Measurements from ENCODE around the gene LGI1. TPM values are rescaled to one million over a fixed set of nuclear protein-coding genes. Genes with fewer than 3 reads are reported as not detected.

The LGI1 gene
- total RNA-seq, 6 donors from 2014 or later: not detected

- ATAC-seq (ENCODE audit: low FRiP score in 2 of 2) (no peak), DNase-seq (no peak)
- no peak for TF ChIP-seq CTCF (IDR thresholded peaks at IDR 0.05)
- TF ChIP-seq POLR2AphosphoS5 (IDR thresholded peaks at IDR 0.05): no peak
- TF ChIP-seq EP300 (IDR thresholded peaks at IDR 0.05): no peak
- TF ChIP-seq POLR2A (IDR thresholded peaks at IDR 0.05): no peak
- H3K27me3 ChIP-seq: no peaks in the 10 kb centered on the region
- H3K9me3 ChIP-seq: no peaks in the 10 kb centered on the region
- WGBS, 2 donors: 57 to 76% methylated on average over 4 of the region's 4 CpGs
- no peak overlapping the region for H3K27ac ChIP-seq
- no peaks in the 10 kb centered on the region for H3K36me3 ChIP-seq
- no peak overlapping the region for H3K4me3 ChIP-seq
- H3K4me1 ChIP-seq: peaks cover 0 to 7% (median 2%) of the 10 kb centered on the region in 4 donors
Measured at GRCh38 chr10:93819520-93819919, 61.8 kb downstream of the LGI1 start.

GRCh38 chr10:93820434-93820833 is 62.7 kb downstream of the LGI1 start:
- ATAC-seq (ENCODE audit: low FRiP score in 2 of 2): no peak
- no peak overlapping the region for H3K4me3 ChIP-seq
- no peaks in the 10 kb centered on the region for H3K27me3 ChIP-seq
- DNase-seq: no peak
- no peak overlapping the region for H3K27ac ChIP-seq
- H3K36me3 ChIP-seq: no peaks in the 10 kb centered on the region
- 47 to 53% methylated on average over 3 of the region's 3 CpGs for WGBS, 2 donors
- H3K9me3 ChIP-seq: no peaks in the 10 kb centered on the region
- peaks cover 0 to 7% (median 2%) of the 10 kb centered on the region in 4 donors for H3K4me1 ChIP-seq
- TF ChIP-seq POLR2AphosphoS5 (IDR thresholded peaks at IDR 0.05): no peak
- no peak for TF ChIP-seq EP300 (IDR thresholded peaks at IDR 0.05)
- TF ChIP-seq CTCF (IDR thresholded peaks at IDR 0.05): no peak
- no peak for TF ChIP-seq POLR2A (IDR thresholded peaks at IDR 0.05)

GRCh38 chr10:93821051-93821772 is 63.5 kb downstream of the LGI1 start:
- Histone ChIP-seq H3K27me3 (no peaks in the 10 kb centered on the region), H3K4me1 (peaks cover 0 to 3% (median under 1%) of the 10 kb centered on the region in 4 donors), H3K36me3 (no peaks in the 10 kb centered on the region), H3K27ac (no peak overlapping the region), H3K9me3 (no peaks in the 10 kb centered on the region), H3K4me3 (no peak overlapping the region)
- ATAC-seq (ENCODE audit: low FRiP score in 2 of 2) (no peak), DNase-seq (no peak)
- TF ChIP-seq CTCF (IDR thresholded peaks at IDR 0.05): peak in 3 of 6 experiments; percentile 33 to 48 (median 43)
- TF ChIP-seq POLR2A (IDR thresholded peaks at IDR 0.05): no peak
- 80 to 81% methylated on average over 4 of the region's 4 CpGs for WGBS, 2 donors

- no peaks in the 10 kb centered on the region for H3K9me3 ChIP-seq
- TF ChIP-seq CTCF (IDR thresholded peaks at IDR 0.05) (no peak), EP300 (IDR thresholded peaks at IDR 0.05) (no peak), POLR2AphosphoS5 (IDR thresholded peaks at IDR 0.05) (no peak), POLR2A (IDR thresholded peaks at IDR 0.05) (no peak)
- H3K27ac ChIP-seq: no peak overlapping the region
- no peaks in the 10 kb centered on the region for H3K27me3 ChIP-seq
- peak in 1 of 2 donors; percentile 29 for ATAC-seq (ENCODE audit: low FRiP score in 2 of 2)
- H3K36me3 ChIP-seq: no peaks in the 10 kb centered on the region
- 29 to 30% methylated on average over 7 of the region's 7 CpGs for WGBS, 2 donors
- no peak overlapping the region for H3K4me3 ChIP-seq
- no peaks in the 10 kb centered on the region for H3K4me1 ChIP-seq
- no peak for DNase-seq
Measured at GRCh38 chr10:93826355-93826754, 68.6 kb downstream of the LGI1 start.
